Body of pancreas (tissue), 4 donors: Measurements from ENCODE around the gene PDK4. TPM values are rescaled to one million over a fixed set of nuclear protein-coding genes. Genes with fewer than 3 reads are reported as not detected.
A peak's percentile ranks its signal among the peaks of the same experiment; 100 is the strongest.

Experiments used
- ATAC-seq: fragments of 150-250 bp; one replicate; pipeline ENCODE4 v1.9.1; 2016
- DNase-seq, 4 donors: peaks; one replicate each; pipeline ENCODE4 v3.0.0-alpha.2; 2019
- H3K27ac ChIP-seq, 4 donors: fragments of 200-600 bp; sonication (generic); 1 replicate in 3 of 4; 2 replicates in 1 of 4; pipeline versions ENCODE4 v1.5.1 to v1.6.1; 2016 to 2019; ENCODE audit warnings: mild to moderate bottlenecking in 1 of 4, mixed read lengths in 1 of 4, moderate library complexity in 1 of 4
- H3K27me3 ChIP-seq, 2 donors: fragments of 200-600 bp; sonication (generic); one replicate each; pipeline ENCODE4 v1.6.0; 2016; ENCODE audit warnings: mild to moderate bottlenecking in 1 of 2
- H3K36me3 ChIP-seq, 2 donors: fragments of 200-600 bp; sonication (generic); replicated peaks in 1 of 2; 2 replicates each; pipeline ENCODE4 v1.5.1; 2016; ENCODE audit warnings: low read depth in 2 of 2; ENCODE audit not compliant: insufficient read depth in 1 of 2
- H3K4me1 ChIP-seq: fragments of 200-600 bp; sonication (generic); one replicate; pipeline ENCODE4 v1.6.0; 2016
- H3K4me3 ChIP-seq, 2 donors: fragments of 200-600 bp; sonication (generic); 1 replicate in 1 of 2; 2 replicates in 1 of 2; pipeline ENCODE4 v1.5.1; 2016 to 2019
- H3K9me3 ChIP-seq, 3 donors: fragments of 200-600 bp; sonication (generic); 1 replicate in 2 of 3; 2 replicates in 1 of 3; pipeline ENCODE4 v1.5.1; 2016
- POLR2A ChIP-seq, 3 donors: fragments of 450-650 bp; IDR thresholded peaks; one replicate each; pipeline ENCODE4 v1.6.1; 2016; ENCODE audit warnings: antibody characterized with exemption in 3 of 3, mild to moderate bottlenecking in 2 of 3
- WGBS, 2 donors: methylation state at CpG; one replicate each; pipeline ENCODE4 v1.1.5; 2017; 5-methylcytosine and 5-hydroxymethylcytosine counted together
- intact Hi-C: fragments of 100-400 bp; cut with DNase I; formaldehyde crosslinking; loops from one replicate; pipeline ENCODE4 v1.15.1; 2023
- total RNA-seq, 2 donors: library from RNA; depleted of rRNA; stranded (reverse); fragments of >200 nt; gene quantifications; one replicate each; pipeline ENCODE4 v1.1.0, GENCODE V29; 2016
- TF ChIP-seq, protein P1 (sequence below), 7 experiments: fragments of 450-650 bp in 4 of 7; fragments of 200-600 bp in 3 of 7; sonication (generic) in 3 of 7; IDR thresholded peaks; one replicate each; pipeline ENCODE4 v1.5.1; 2016 to 2019; ENCODE audit warnings: antibody characterized with exemption in 7 of 7

Gene PDK4
- total RNA-seq, 2 donors from 2014 or later: 234 to 308 TPM

DNA sequence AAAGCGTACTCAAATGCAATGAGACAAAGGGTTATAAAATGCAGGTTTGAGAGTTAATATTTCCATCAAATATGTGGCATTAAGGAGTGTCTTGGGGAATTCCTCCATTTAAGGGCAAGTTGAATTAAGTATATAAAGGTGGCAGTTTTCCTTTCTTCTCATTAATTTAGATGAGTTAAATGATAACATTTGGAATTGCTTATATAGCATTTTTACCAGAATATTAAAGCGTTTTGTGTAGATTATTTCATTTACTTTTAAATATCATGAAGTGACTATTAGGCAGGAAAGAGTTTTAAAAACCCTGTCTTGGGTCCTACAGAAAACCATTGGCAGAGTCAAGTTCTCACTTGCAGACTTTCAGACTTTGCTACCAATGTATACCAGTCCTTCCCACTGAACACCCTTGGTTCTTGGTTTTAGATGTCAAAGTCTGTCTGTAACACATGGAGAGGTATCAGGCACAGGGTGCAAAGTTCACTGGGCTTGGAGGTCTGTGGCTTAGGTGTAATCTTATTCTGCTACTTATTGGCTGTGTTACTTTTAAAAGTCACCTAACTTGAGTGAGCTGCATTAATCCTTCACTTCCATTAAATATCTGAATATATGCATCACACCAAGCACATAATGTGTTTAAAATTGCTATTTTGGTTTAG, 59.5 kb downstream of the PDK4 start:
- Histone ChIP-seq H3K27me3 (no peaks in the 10 kb centered on the region), H3K27ac (no peak overlapping the region), H3K4me3 (no peak overlapping the region), H3K36me3 (no peaks in the 10 kb centered on the region), H3K4me1 (no peaks in the 10 kb centered on the region), H3K9me3 (no peaks in the 10 kb centered on the region)
- no peak for ATAC-seq
- no peak for TF ChIP-seq POLR2A (IDR thresholded peaks at IDR 0.05)
- TF ChIP-seq, protein P1, sequence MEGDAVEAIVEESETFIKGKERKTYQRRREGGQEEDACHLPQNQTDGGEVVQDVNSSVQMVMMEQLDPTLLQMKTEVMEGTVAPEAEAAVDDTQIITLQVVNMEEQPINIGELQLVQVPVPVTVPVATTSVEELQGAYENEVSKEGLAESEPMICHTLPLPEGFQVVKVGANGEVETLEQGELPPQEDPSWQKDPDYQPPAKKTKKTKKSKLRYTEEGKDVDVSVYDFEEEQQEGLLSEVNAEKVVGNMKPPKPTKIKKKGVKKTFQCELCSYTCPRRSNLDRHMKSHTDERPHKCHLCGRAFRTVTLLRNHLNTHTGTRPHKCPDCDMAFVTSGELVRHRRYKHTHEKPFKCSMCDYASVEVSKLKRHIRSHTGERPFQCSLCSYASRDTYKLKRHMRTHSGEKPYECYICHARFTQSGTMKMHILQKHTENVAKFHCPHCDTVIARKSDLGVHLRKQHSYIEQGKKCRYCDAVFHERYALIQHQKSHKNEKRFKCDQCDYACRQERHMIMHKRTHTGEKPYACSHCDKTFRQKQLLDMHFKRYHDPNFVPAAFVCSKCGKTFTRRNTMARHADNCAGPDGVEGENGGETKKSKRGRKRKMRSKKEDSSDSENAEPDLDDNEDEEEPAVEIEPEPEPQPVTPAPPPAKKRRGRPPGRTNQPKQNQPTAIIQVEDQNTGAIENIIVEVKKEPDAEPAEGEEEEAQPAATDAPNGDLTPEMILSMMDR (IDR thresholded peaks at IDR 0.05): no peak
- intact Hi-C loops: loop anchor here (10.0 kb wide), 1 partner anchor 48 kb away; no protein-coding TSS in a partner anchor
- DNase-seq: peak in 1 of 4 donors; percentile 59
- WGBS, 2 donors: 88 to 91% methylated on average over 2 of the region's 2 CpGs

DNA sequence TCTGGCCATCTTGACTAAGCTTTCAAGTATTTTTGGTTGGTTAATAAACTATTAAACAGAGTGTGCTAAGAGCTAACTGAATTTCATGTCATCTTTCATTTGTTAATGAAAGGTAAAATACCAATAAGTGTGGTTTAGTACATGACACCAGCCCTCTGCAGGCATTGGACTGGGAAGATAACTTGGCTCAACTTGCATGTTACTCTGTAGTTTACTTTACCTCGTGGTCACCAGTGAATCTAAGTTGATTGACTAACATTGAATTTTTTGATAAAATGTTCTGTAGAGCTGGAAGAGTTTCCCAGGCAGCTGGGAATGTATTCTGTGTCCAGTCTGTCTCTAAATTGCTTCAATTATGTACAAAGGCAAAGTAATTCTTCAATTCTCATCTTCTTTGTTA, 60.7 kb downstream of the PDK4 start:
- no peak overlapping the region for H3K4me3 ChIP-seq
- ATAC-seq: no peak
- WGBS, 2 donors: 10 to 14% methylated on average over 1 of the region's 1 CpG
- H3K36me3 ChIP-seq: no peaks in the 10 kb centered on the region
- H3K27ac ChIP-seq: no peak overlapping the region
- intact Hi-C loops: loop anchor here (10.0 kb wide), 1 partner anchor 49 kb away; no protein-coding TSS in a partner anchor
- H3K4me1 ChIP-seq: no peaks in the 10 kb centered on the region
- no peak for TF ChIP-seq POLR2A (IDR thresholded peaks at IDR 0.05)
- TF ChIP-seq, protein P1 (IDR thresholded peaks at IDR 0.05): no peak
- H3K9me3 ChIP-seq: no peaks in the 10 kb centered on the region
- DNase-seq: no peak
- H3K27me3 ChIP-seq: no peaks in the 10 kb centered on the region

DNA sequence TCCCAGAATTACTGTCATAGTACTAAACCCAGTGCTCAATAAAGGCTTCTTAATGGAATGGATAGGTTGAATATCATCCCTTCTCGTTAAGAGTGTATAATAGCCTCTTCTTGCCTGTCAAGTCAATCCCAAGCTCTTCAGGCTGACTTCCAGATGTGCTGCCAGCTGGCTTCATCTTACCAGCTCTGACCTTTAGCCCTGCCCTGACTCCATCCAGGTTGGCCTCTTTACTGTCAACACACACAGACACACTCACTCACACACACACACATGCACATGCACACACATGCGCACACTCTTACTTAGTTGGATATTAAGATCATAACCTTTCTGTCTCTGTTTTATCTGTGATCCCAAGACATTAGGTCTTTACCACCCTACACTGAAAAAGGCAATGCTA, 61.5 kb downstream of the PDK4 start:
- TF ChIP-seq, protein P1 (IDR thresholded peaks at IDR 0.05): no peak
- TF ChIP-seq POLR2A (IDR thresholded peaks at IDR 0.05): no peak
- WGBS, 2 donors: 61 to 74% methylated on average over 2 of the region's 2 CpGs
- intact Hi-C loops: loop anchor here (5.0 to 10.0 kb wide), 2 partner anchors 50 to 153 kb away; no protein-coding TSS in a partner anchor

More for the DNA sequence above, 61.5 kb downstream of the PDK4 start:
- Histone ChIP-seq H3K9me3 (no peaks in the 10 kb centered on the region), H3K36me3 (no peaks in the 10 kb centered on the region), H3K27me3 (no peaks in the 10 kb centered on the region), H3K4me1 (no peaks in the 10 kb centered on the region), H3K4me3 (no peak overlapping the region), H3K27ac (no peak overlapping the region)
- DNase-seq (no peak), ATAC-seq (no peak)

Other genes starting within 250 kb of the PDK4 start
- 1 to 10 TPM; 3.0 to 7.0 TPM for gene PON3, start 200.1 kb downstream of the PDK4 start, total RNA-seq
- gene PON2, start 161.5 kb downstream of the PDK4 start, total RNA-seq: 100 to 1,000 TPM in 1 of 2 donors, 10 to 100 TPM in 1; 62.0 to 108 TPM
- gene ASB4, start 110.6 kb downstream of the PDK4 start, total RNA-seq: not detected
- 1 to 10 TPM; 1.3 to 4.2 TPM for gene DYNC1I1, start 176.0 kb upstream of the PDK4 start, total RNA-seq